GM06990 (cell line): ENCODE results near the gene UBR4.

Experiments
- DNase-seq: peaks from one replicate; pipeline ENCODE4 v3.0.0-alpha.2; 2011; ENCODE audit not compliant: insufficient read length; ENCODE audit errors: extremely low read depth
- H3K27me3 ChIP-seq: replicated peaks from 2 replicates; pipeline ENCODE4 v1.6.0; 2011; ENCODE audit warnings: low read length; ENCODE audit not compliant: control insufficient read depth, insufficient read depth
- H3K36me3 ChIP-seq: 2 replicates; pipeline ENCODE4 v1.5.1; 2011; ENCODE audit warnings: low read length; ENCODE audit not compliant: control insufficient read depth, insufficient read depth
- H3K4me3 ChIP-seq: replicated peaks from 2 replicates; pipeline ENCODE4 v1.5.1; 2011; ENCODE audit warnings: low read depth, mild to moderate bottlenecking, control low read depth, low read length
- CTCF ChIP-seq: IDR thresholded peaks from 2 replicates; pipeline ENCODE4 v1.5.1; 2011; ENCODE audit warnings: low read length, control low read depth, mild to moderate bottlenecking, inconsistent platforms; ENCODE audit not compliant: insufficient read depth, poor library complexity, severe bottlenecking

The UBR4 gene

DNA sequence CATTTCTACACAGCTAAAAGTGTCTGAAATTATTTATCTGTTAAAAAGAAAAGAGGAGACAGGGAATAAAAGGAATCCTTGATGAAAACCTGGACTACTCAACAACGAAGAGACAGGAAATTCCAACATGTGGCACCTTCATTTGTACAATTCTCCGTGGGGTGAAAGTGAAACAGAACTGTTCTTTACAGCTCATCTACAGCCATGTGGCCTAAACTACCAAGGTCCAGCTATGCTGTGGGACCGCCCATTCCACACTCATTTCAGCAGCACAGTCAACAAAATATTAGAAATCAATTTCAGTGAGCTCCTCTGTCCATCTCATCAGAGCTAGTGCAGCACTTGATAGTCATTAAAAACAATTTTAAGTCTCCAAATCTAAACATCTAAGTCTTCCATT, 44.0 kb downstream of the UBR4 start:
- no peak for DNase-seq
- Histone ChIP-seq H3K36me3 (peaks cover 35% of the 10 kb centered on the region), H3K4me3 (no peak overlapping the region), H3K27me3 (no peaks in the 10 kb centered on the region)
- no peak for TF ChIP-seq CTCF

- H3K4me3 ChIP-seq: no peak overlapping the region
- no peaks in the 10 kb centered on the region for H3K27me3 ChIP-seq
- no peak for DNase-seq
- H3K36me3 ChIP-seq: peaks cover 39% of the 10 kb centered on the region
- no peak for TF ChIP-seq CTCF
Measured at GRCh38 chr1:19165501-19165900, 44.6 kb downstream of the UBR4 start.

DNA sequence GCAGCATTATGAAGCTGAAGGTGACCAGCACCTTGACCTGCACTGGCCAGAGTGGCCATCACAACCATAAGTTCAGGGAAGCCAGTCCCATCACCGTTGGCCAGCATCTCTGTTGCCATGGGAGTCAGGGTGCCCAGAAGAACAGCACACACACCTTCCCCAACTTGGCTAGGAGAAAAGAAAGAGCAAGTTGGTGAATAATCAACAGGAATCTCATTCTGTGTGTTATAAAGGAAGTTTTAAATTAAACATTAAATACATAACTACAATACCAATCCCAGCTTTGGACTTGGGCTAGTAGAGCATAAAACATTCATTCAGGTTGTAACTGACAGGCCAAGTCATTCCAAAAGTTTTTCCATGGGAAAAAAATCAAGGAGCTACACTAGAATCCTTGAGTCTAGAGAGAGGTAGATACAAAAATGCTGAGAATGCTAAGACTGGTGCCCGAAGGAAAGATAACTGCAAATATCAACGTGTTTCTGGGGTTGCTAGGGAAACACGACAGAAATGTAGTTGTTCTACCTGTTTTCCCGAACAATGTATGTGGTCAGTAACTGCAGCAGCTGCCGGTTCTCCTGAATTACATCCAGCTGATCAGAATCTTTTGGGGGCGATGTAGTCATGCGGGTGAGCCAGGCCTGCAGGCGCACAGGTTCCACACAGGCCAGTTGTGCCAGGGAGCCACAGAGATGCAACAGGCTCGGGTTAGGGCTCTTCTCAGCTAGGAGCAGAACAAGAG, 45.6 kb downstream of the UBR4 start:
- Histone ChIP-seq H3K27me3 (no peaks in the 10 kb centered on the region), H3K4me3 (no peak overlapping the region), H3K36me3 (peaks cover 42% of the 10 kb centered on the region)
- no peak for TF ChIP-seq CTCF
- DNase-seq: no peak

GRCh38 chr1:19163261-19163660, 46.8 kb downstream of the UBR4 start:
- no peak for TF ChIP-seq CTCF
- DNase-seq: no peak

GRCh38 chr1:19160831-19161230, 49.2 kb downstream of the UBR4 start:
- TF ChIP-seq CTCF: no peak
- H3K27me3 ChIP-seq: no peaks in the 10 kb centered on the region
- H3K4me3 ChIP-seq: no peak overlapping the region
- DNase-seq: no peak
- H3K36me3 ChIP-seq: peaks cover 47% of the 10 kb centered on the region

More at GRCh38 chr1:19163261-19163660, 46.8 kb downstream of the UBR4 start:
- H3K4me3 ChIP-seq: no peak overlapping the region
- no peaks in the 10 kb centered on the region for H3K27me3 ChIP-seq
- peaks cover 43% of the 10 kb centered on the region for H3K36me3 ChIP-seq

GRCh38 chr1:19157653-19158052, 52.4 kb downstream of the UBR4 start:
- H3K36me3 ChIP-seq: peaks cover 45% of the 10 kb centered on the region
- TF ChIP-seq CTCF: no peak
- no peak for DNase-seq

More at GRCh38 chr1:19157653-19158052, 52.4 kb downstream of the UBR4 start:
- Histone ChIP-seq H3K27me3 (no peaks in the 10 kb centered on the region), H3K4me3 (no peak overlapping the region)
